Measurements from ENCODE around the gene SPNS2.
A peak's percentile ranks its signal among the peaks of the same experiment; 100 is the strongest.

The SPNS2 gene

DNA sequence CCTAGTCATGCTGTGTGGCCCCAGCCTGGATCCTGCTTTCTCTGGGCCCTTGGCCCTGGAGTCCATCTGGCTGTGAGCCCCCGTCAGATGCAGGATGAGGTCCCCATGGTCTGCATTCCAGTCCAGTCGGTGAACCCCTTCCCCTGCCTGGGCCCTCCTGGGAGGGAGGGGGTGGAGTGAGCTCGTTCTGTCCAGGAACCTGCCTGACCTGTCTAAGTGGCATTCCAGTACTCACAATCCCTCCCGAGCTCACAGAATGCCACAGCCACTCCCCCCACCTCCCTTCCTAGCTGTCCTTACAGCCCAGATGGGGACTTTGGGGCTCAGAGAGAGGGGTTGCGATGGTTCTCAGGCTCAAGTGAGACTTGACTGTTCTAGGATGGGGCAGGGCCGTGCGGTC lies 15.5 kb downstream of the SPNS2 start:
- Histone ChIP-seq H3K18ac (ENCODE audit: low read length) (peak overlapping the region; percentile 92), H3K4me3 (ENCODE audit: low read depth, low read length) (no peak overlapping the region), H3K9ac (ENCODE audit: low read length) (no peak overlapping the region), H3K27ac (ENCODE audit: low read depth, low read length) (peak overlapping the region; percentile 91), H4K12ac (ENCODE audit: low read depth, low read length) (peak overlapping the region; percentile 7), H4K8ac (ENCODE audit: low read depth, low read length) (peak overlapping the region; percentile 70), H3K14ac (ENCODE audit: low read length) (peak overlapping the region; percentile 93), H3K79me1 (ENCODE audit: low read length) (peaks cover 36% of the 10 kb centered on the region), H4K91ac (ENCODE audit: low read depth, low read length) (peak overlapping the region; percentile 99), H3K9me3 (ENCODE audit: insufficient read depth, low read depth, low read length) (no peaks in the 10 kb centered on the region), H3K23ac (ENCODE audit: low read length) (no peak overlapping the region), H2BK120ac (ENCODE audit: insufficient read depth, low read length, poor library complexity) (peak overlapping the region; percentile 92), H3K79me2 (ENCODE audit: control insufficient read depth, insufficient read depth, low read length, poor library complexity) (peaks cover 30% of the 10 kb centered on the region), H2BK12ac (ENCODE audit: low read length) (peak overlapping the region; percentile 98), H2AK5ac (ENCODE audit: low read length) (peak overlapping the region; percentile 95), H3K4me1 (ENCODE audit: control insufficient read depth in 1 of 2, insufficient read depth in 2 of 2, low read length in 2 of 2) (peaks cover 60 to 61% of the 10 kb centered on the region in 2 experiments), H2AFZ (ENCODE audit: insufficient read depth, low read length, poor library complexity) (peak overlapping the region; percentile 1), H3K4ac (ENCODE audit: low read depth, low read length) (peak overlapping the region; percentile 93), H2BK5ac (ENCODE audit: low read depth, low read length, poor library complexity) (peak overlapping the region; percentile 74), H3K27me3 (ENCODE audit: insufficient read depth, low read length) (no peaks in the 10 kb centered on the region), H3K36me3 (ENCODE audit: control insufficient read depth in 1 of 2, insufficient read depth in 2 of 2, low read length in 2 of 2) (peaks cover 36 to 52% of the 10 kb centered on the region in 2 experiments), H3K4me2 (ENCODE audit: low read length) (peak overlapping the region; percentile 42)
- DNase-seq: peak; percentile 74 to 81
- WGBS (ENCODE audit: extremely low coverage, insufficient coverage, insufficient read length): no CpG with 5 or more reads among the region's 7 CpGs

DNA sequence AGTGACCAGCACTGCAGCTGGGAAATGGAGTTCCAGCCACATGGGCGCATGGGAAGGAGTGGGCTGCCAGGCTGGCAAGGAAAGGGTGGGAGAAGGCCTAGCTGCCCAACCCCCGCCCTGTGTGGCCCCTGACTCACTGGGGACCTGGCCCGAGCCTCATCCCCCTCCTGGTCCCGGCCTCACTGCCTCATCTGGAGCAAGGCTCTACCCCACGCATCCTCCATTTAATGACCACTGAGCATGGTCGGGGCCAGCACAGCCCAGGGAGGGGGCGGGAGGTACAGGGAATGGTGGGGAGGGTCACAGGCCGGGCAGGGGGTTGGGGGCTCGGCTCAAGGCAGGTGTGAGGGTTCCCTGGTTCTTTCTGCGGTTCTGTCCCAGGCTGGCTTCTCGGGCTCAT lies 16.1 kb downstream of the SPNS2 start:
- H4K12ac ChIP-seq (ENCODE audit: low read depth, low read length): peak overlapping the region; percentile 20
- peak overlapping the region; percentile 92 for H3K18ac ChIP-seq (ENCODE audit: low read length)
- H2AK5ac ChIP-seq (ENCODE audit: low read length): peak overlapping the region; percentile 95
- peak overlapping the region; percentile 37 for H2BK5ac ChIP-seq (ENCODE audit: low read depth, low read length, poor library complexity)
- peak overlapping the region; percentile 42 for H3K4me2 ChIP-seq (ENCODE audit: low read length)
- H4K8ac ChIP-seq (ENCODE audit: low read depth, low read length): peak overlapping the region; percentile 70
- peaks cover 27% of the 10 kb centered on the region for H3K79me2 ChIP-seq (ENCODE audit: control insufficient read depth, insufficient read depth, low read length, poor library complexity)
- H3K36me3 ChIP-seq (ENCODE audit: control insufficient read depth in 1 of 2, insufficient read depth in 2 of 2, low read length in 2 of 2): peaks cover 35 to 53% of the 10 kb centered on the region in 2 experiments
- WGBS (ENCODE audit: extremely low coverage, insufficient coverage, insufficient read length): no CpG with 5 or more reads among the region's 11 CpGs
- H3K4ac ChIP-seq (ENCODE audit: low read depth, low read length): peak overlapping the region; percentile 93
- peak overlapping the region; percentile 93 for H3K14ac ChIP-seq (ENCODE audit: low read length)
- H3K27me3 ChIP-seq (ENCODE audit: insufficient read depth, low read length): no peaks in the 10 kb centered on the region
- H3K9me3 ChIP-seq (ENCODE audit: insufficient read depth, low read depth, low read length): no peaks in the 10 kb centered on the region
- H3K27ac ChIP-seq (ENCODE audit: low read depth, low read length): peak overlapping the region; percentile 91
- DNase-seq: no peak
- peaks cover 54 to 59% of the 10 kb centered on the region in 2 experiments for H3K4me1 ChIP-seq (ENCODE audit: control insufficient read depth in 1 of 2, insufficient read depth in 2 of 2, low read length in 2 of 2)
- peak overlapping the region; percentile 99 for H4K91ac ChIP-seq (ENCODE audit: low read depth, low read length)
- no peak overlapping the region for H3K23ac ChIP-seq (ENCODE audit: low read length)
- peak overlapping the region; percentile 27 for H2AFZ ChIP-seq (ENCODE audit: insufficient read depth, low read length, poor library complexity)
- H3K4me3 ChIP-seq (ENCODE audit: low read depth, low read length): no peak overlapping the region
- peak overlapping the region; percentile 8 for H3K9ac ChIP-seq (ENCODE audit: low read length)
- peaks cover 36% of the 10 kb centered on the region for H3K79me1 ChIP-seq (ENCODE audit: low read length)
- peak overlapping the region; percentile 98 for H2BK12ac ChIP-seq (ENCODE audit: low read length)
- H2BK120ac ChIP-seq (ENCODE audit: insufficient read depth, low read length, poor library complexity): peak overlapping the region; percentile 92

DNA sequence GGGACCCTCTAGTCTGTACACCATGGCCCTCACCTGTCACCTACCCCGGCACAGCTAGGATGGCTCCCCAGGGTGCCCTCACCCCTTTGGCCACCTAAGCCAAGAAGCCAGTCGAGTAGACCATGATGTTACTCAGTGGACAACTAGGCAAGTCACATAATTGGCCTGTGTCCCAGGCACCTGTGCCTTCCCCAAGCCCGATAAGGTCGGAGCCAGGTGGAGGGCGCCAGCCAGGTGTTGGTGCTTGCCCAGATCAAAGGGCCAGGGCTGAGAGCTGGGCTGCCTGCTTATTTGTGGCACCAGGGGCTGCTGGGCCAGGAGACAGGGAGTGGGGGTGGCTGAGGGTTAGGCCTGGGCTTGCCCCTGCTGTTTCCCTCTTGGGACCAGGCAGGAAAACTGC lies 16.8 kb downstream of the SPNS2 start:
- Histone ChIP-seq H3K4me2 (ENCODE audit: low read length) (no peak overlapping the region), H2AFZ (ENCODE audit: insufficient read depth, low read length, poor library complexity) (no peak overlapping the region), H2AK5ac (ENCODE audit: low read length) (peak overlapping the region; percentile 1), H3K4me1 (ENCODE audit: control insufficient read depth in 1 of 2, insufficient read depth in 2 of 2, low read length in 2 of 2) (peaks cover 49 to 52% of the 10 kb centered on the region in 2 experiments), H4K12ac (ENCODE audit: low read depth, low read length) (no peak overlapping the region), H3K14ac (ENCODE audit: low read length) (peak overlapping the region; percentile 16), H4K8ac (ENCODE audit: low read depth, low read length) (peak overlapping the region; percentile 22), H3K79me1 (ENCODE audit: low read length) (peaks cover 34% of the 10 kb centered on the region), H2BK120ac (ENCODE audit: insufficient read depth, low read length, poor library complexity) (peak overlapping the region; percentile 16), H3K79me2 (ENCODE audit: control insufficient read depth, insufficient read depth, low read length, poor library complexity) (peaks cover 27% of the 10 kb centered on the region), H3K4ac (ENCODE audit: low read depth, low read length) (peak overlapping the region; percentile 3), H4K91ac (ENCODE audit: low read depth, low read length) (peak overlapping the region; percentile 99), H3K9me3 (ENCODE audit: insufficient read depth, low read depth, low read length) (no peaks in the 10 kb centered on the region), H3K27ac (ENCODE audit: low read depth, low read length) (peak overlapping the region; percentile 8), H2BK12ac (ENCODE audit: low read length) (peak overlapping the region; percentile 20), H2BK5ac (ENCODE audit: low read depth, low read length, poor library complexity) (peak overlapping the region; percentile 1), H3K27me3 (ENCODE audit: insufficient read depth, low read length) (no peaks in the 10 kb centered on the region), H3K36me3 (ENCODE audit: control insufficient read depth in 1 of 2, insufficient read depth in 2 of 2, low read length in 2 of 2) (peaks cover 36 to 48% of the 10 kb centered on the region in 2 experiments), H3K4me3 (ENCODE audit: low read depth, low read length) (no peak overlapping the region), H3K18ac (ENCODE audit: low read length) (peak overlapping the region; percentile 73), H3K23ac (ENCODE audit: low read length) (no peak overlapping the region), H3K9ac (ENCODE audit: low read length) (no peak overlapping the region)
- DNase-seq: peak; percentile 69 to 77
- no CpG with 5 or more reads among the region's 5 CpGs for WGBS (ENCODE audit: extremely low coverage, insufficient coverage, insufficient read length)

DNA sequence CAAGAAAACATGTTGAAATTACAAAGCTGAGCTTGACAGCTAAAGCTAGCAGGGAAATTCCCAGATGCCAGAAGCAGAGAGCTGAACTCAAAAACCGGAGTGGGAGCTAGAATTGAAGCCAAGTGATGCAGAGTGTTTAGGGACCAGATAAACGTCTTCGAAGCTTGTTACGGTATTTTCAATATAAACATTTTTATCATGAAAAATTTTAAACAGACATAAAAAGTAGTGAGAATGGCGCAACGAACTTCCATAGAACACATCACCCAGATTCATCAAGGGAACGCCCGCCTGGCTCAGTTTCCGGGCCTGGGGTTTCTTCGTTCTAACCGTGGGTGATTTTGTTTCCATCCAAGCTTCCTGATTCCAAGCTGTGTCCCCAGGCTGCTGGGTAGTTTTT lies 18.1 kb downstream of the SPNS2 start:
- Histone ChIP-seq H3K18ac (ENCODE audit: low read length) (no peak overlapping the region), H4K12ac (ENCODE audit: low read depth, low read length) (no peak overlapping the region), H3K4me3 (ENCODE audit: low read depth, low read length) (no peak overlapping the region), H3K79me2 (ENCODE audit: control insufficient read depth, insufficient read depth, low read length, poor library complexity) (peaks cover 27% of the 10 kb centered on the region), H3K23ac (ENCODE audit: low read length) (no peak overlapping the region), H3K4ac (ENCODE audit: low read depth, low read length) (no peak overlapping the region), H3K27me3 (ENCODE audit: insufficient read depth, low read length) (no peaks in the 10 kb centered on the region), H2AFZ (ENCODE audit: insufficient read depth, low read length, poor library complexity) (no peak overlapping the region), H3K27ac (ENCODE audit: low read depth, low read length) (no peak overlapping the region), H3K14ac (ENCODE audit: low read length) (no peak overlapping the region), H2BK120ac (ENCODE audit: insufficient read depth, low read length, poor library complexity) (no peak overlapping the region), H4K91ac (ENCODE audit: low read depth, low read length) (no peak overlapping the region), H2BK12ac (ENCODE audit: low read length) (no peak overlapping the region), H3K9ac (ENCODE audit: low read length) (no peak overlapping the region), H4K8ac (ENCODE audit: low read depth, low read length) (no peak overlapping the region), H2BK5ac (ENCODE audit: low read depth, low read length, poor library complexity) (no peak overlapping the region), H2AK5ac (ENCODE audit: low read length) (no peak overlapping the region), H3K9me3 (ENCODE audit: insufficient read depth, low read depth, low read length) (no peaks in the 10 kb centered on the region), H3K36me3 (ENCODE audit: control insufficient read depth in 1 of 2, insufficient read depth in 2 of 2, low read length in 2 of 2) (peaks cover 41 to 48% of the 10 kb centered on the region in 2 experiments), H3K4me1 (ENCODE audit: control insufficient read depth in 1 of 2, insufficient read depth in 2 of 2, low read length in 2 of 2) (peaks cover 39 to 40% of the 10 kb centered on the region in 2 experiments), H3K79me1 (ENCODE audit: low read length) (peaks cover 34% of the 10 kb centered on the region), H3K4me2 (ENCODE audit: low read length) (no peak overlapping the region)
- no CpG with 5 or more reads among the region's 11 CpGs for WGBS (ENCODE audit: extremely low coverage, insufficient coverage, insufficient read length)
- DNase-seq: no peak

Measured in trophoblast cell (in vitro differentiated cells and primary cell).